Neural progenitor cell (in vitro differentiated cells): Measurements from ENCODE around the gene KIF2C. TPM values are rescaled to one million over a fixed set of nuclear protein-coding genes. Genes with fewer than 3 reads are reported as not detected.
A peak's percentile ranks its signal among the peaks of the same experiment; 100 is the strongest.

Source experiments
- DNase-seq: peaks from one replicate; pipeline ENCODE4 v3.0.0-alpha.2; 2016; ENCODE audit warnings: low spot score
- H2AFZ ChIP-seq: fragments of 200-600 bp; sonication (generic); replicated peaks from 2 replicates; pipeline ENCODE4 v1.6.1; 2016; ENCODE audit warnings: antibody characterized with exemption
- H3F3A ChIP-seq: fragments of 200-600 bp; sonication (generic); 2 replicates; pipeline ENCODE4 v1.6.1; 2016; ENCODE audit warnings: antibody characterized with exemption, low read depth
- H3K27ac ChIP-seq: fragments of 200-600 bp; sonication (generic); 2 replicates; pipeline ENCODE4 v1.5.1; 2016; ENCODE audit warnings: mild to moderate bottlenecking
- H3K27me3 ChIP-seq: fragments of 200-600 bp; sonication (generic); 2 replicates; pipeline ENCODE4 v1.6.1; 2016; ENCODE audit warnings: mild to moderate bottlenecking, moderate library complexity
- H3K36me3 ChIP-seq: fragments of 200-600 bp; sonication (generic); 2 replicates; pipeline ENCODE4 v1.5.1; 2016
- H3K4me1 ChIP-seq: fragments of 200-600 bp; sonication (generic); 2 replicates; pipeline ENCODE4 v1.6.1; 2016; ENCODE audit warnings: mixed run types
- H3K4me2 ChIP-seq: fragments of 200-600 bp; sonication (generic); 2 replicates; pipeline ENCODE4 v1.6.1; 2016
- H3K4me3 ChIP-seq: fragments of 200-600 bp; sonication (generic); 2 replicates; pipeline ENCODE4 v1.5.1; 2016
- H3K79me2 ChIP-seq: fragments of 200-600 bp; sonication (generic); 2 replicates; pipeline ENCODE4 v1.6.1; 2016; ENCODE audit warnings: low read depth
- H3K9ac ChIP-seq: fragments of 200-600 bp; sonication (generic); 2 replicates; pipeline ENCODE4 v1.6.1; 2016
- H3K9me3 ChIP-seq: fragments of 200-600 bp; sonication (generic); 2 replicates; pipeline ENCODE4 v1.5.1; 2016; ENCODE audit warnings: low read depth
- H4K20me1 ChIP-seq: fragments of 200-600 bp; sonication (generic); 2 replicates; pipeline ENCODE4 v1.6.1; 2016; ENCODE audit warnings: low read depth
- H3K27ac Mint-ChIP-seq: 3 replicates; pipeline ENCODE4 v1.8.0; 2021; ENCODE audit warnings: mixed read lengths
- H3K27me3 Mint-ChIP-seq: 2 replicates; pipeline ENCODE4 v1.8.0; 2022; ENCODE audit warnings: low read depth, mild to moderate bottlenecking, inconsistent platforms, moderate library complexity, mixed read lengths; ENCODE audit not compliant: insufficient read depth
- H3K36me3 Mint-ChIP-seq: 3 replicates; pipeline ENCODE4 v1.8.0; 2021; ENCODE audit warnings: mixed read lengths
- H3K4me1 Mint-ChIP-seq: 3 replicates; pipeline ENCODE4 v1.8.0; 2021; ENCODE audit warnings: mixed read lengths
- H3K4me3 Mint-ChIP-seq: 3 replicates; pipeline ENCODE4 v1.8.0; 2021; ENCODE audit warnings: mild to moderate bottlenecking, moderate library complexity, mixed read lengths
- H3K9me3 Mint-ChIP-seq: 3 replicates; pipeline ENCODE4 v1.8.0; 2020; ENCODE audit warnings: mixed read lengths
- EZH2 ChIP-seq: fragments of 200-600 bp; sonication (generic); IDR thresholded peaks from 2 replicates; pipeline ENCODE4 v1.6.1; 2017; ENCODE audit warnings: antibody characterized with exemption, mild to moderate bottlenecking, moderate library complexity
- EZH2phosphoT487 ChIP-seq: fragments of 200-600 bp; sonication (generic); IDR thresholded peaks from 2 replicates; pipeline ENCODE4 v1.6.1; 2017; ENCODE audit warnings: antibody characterized with exemption
- total RNA-seq: library from RNA; depleted of rRNA; stranded (reverse); fragments of >200 nt; gene quantifications from 2 replicates; pipeline ENCODE4 v1.2.3, GENCODE V29; 2015; ENCODE audit warnings: low replicate concordance
- TF ChIP-seq, protein P1 (sequence below): fragments of 200-600 bp; sonication (generic); IDR thresholded peaks from 2 replicates; pipeline ENCODE4 v1.5.1; 2017; ENCODE audit warnings: antibody characterized with exemption, mild to moderate bottlenecking

KIF2C gene
- total RNA-seq, 1 donor from 2014 or later = 133 TPM

DNA sequence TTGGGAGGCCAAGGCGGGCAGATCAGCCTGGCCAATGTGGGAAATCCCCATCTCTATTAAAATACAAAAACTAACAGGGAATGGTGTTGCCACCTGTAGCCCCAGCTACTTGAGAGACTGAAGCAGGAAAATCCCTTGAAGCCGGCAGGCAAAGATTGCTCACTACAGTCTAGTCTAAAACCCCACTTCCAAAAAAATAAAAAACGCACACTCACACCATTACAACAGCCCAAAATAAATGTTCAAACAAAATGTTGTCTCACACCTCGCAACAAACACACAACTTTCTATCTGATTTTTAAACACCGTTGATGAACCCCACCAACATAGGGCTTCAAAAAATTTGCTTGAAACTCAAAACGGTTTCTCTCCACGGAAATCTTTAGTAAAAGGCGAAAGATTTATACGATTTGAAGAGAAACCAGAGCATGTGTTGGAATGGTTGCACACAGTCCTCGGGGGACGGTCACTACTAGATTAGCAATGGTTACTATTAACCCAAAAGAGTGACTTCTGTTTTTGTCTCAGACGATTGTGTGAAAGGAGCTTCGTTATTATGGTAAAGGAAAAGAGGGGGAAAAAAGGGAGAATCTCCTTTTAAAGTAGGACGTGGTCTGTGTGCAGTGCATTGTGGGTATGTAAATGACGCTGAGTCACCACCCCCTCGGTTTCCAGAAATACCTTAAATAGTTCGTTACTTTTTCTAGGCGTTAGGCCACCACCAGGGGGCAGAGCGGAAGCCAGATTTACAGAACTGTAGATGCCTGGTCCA, 8.7 kb upstream of the KIF2C start, which contains the start of gene RNU5D-1:
TSS of gene RNU5D-1 (minus strand) at position 430 of the 772 bp plus-strand sequence.
- H3K79me2 ChIP-seq = no peaks in the 10 kb centered on the region
- Mint-ChIP-seq H3K4me3 (peak within 1 kb of the TSS; percentile 49), H3K27ac (peak within 1 kb of the TSS; percentile 100), H3K36me3 (no peaks in the 10 kb centered on the region), H3K9me3 (no peaks in the 10 kb centered on the region), H3K4me1 (peaks cover 11% of the 10 kb centered on the region), H3K27me3 (no peaks in the 10 kb centered on the region)
- DNase-seq = peak; percentile 94
- no peaks in the 10 kb centered on the region for H3K27me3 ChIP-seq
- no peaks in the 10 kb centered on the region for H4K20me1 ChIP-seq
- no peak for TF ChIP-seq EZH2
- TF ChIP-seq EZH2phosphoT487 = no peak
- TF ChIP-seq, protein P1, sequence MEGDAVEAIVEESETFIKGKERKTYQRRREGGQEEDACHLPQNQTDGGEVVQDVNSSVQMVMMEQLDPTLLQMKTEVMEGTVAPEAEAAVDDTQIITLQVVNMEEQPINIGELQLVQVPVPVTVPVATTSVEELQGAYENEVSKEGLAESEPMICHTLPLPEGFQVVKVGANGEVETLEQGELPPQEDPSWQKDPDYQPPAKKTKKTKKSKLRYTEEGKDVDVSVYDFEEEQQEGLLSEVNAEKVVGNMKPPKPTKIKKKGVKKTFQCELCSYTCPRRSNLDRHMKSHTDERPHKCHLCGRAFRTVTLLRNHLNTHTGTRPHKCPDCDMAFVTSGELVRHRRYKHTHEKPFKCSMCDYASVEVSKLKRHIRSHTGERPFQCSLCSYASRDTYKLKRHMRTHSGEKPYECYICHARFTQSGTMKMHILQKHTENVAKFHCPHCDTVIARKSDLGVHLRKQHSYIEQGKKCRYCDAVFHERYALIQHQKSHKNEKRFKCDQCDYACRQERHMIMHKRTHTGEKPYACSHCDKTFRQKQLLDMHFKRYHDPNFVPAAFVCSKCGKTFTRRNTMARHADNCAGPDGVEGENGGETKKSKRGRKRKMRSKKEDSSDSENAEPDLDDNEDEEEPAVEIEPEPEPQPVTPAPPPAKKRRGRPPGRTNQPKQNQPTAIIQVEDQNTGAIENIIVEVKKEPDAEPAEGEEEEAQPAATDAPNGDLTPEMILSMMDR = peak; percentile 88
- no peak within 1 kb of the TSS for H3K4me3 ChIP-seq
- H3K9ac ChIP-seq = peak within 1 kb of the TSS; percentile 7
- H3K9me3 ChIP-seq = no peaks in the 10 kb centered on the region
- H3K4me2 ChIP-seq = peak within 1 kb of the TSS; percentile 45
- H2AFZ ChIP-seq = peak within 1 kb of the TSS; percentile 80
- H3F3A ChIP-seq = peaks cover 31% of the 10 kb centered on the region
- H3K4me1 ChIP-seq = no peaks in the 10 kb centered on the region
- no peaks in the 10 kb centered on the region for H3K36me3 ChIP-seq
- peak within 1 kb of the TSS; percentile 97 for H3K27ac ChIP-seq

GRCh38 chr1:44733365-44733764, 6.3 kb upstream of the KIF2C start:
- Mint-ChIP-seq H3K4me1 (peaks cover 11% of the 10 kb centered on the region), H3K27ac (no peak overlapping the region), H3K36me3 (no peaks in the 10 kb centered on the region), H3K9me3 (peaks cover 3% of the 10 kb centered on the region), H3K4me3 (no peak overlapping the region), H3K27me3 (peaks cover 6% of the 10 kb centered on the region)
- peaks cover 31% of the 10 kb centered on the region for H3F3A ChIP-seq
- no peak for TF ChIP-seq EZH2phosphoT487
- TF ChIP-seq, protein P1 = no peak
- TF ChIP-seq EZH2 = no peak
- no peaks in the 10 kb centered on the region for H3K4me1 ChIP-seq
- no peak overlapping the region for H3K9ac ChIP-seq
- H4K20me1 ChIP-seq = no peaks in the 10 kb centered on the region
- no peaks in the 10 kb centered on the region for H3K27me3 ChIP-seq
- DNase-seq = no peak
- H3K4me3 ChIP-seq = no peak overlapping the region
- H3K27ac ChIP-seq = no peak overlapping the region
- H2AFZ ChIP-seq = peak overlapping the region; percentile 55
- H3K9me3 ChIP-seq = no peaks in the 10 kb centered on the region
- H3K36me3 ChIP-seq = no peaks in the 10 kb centered on the region
- H3K4me2 ChIP-seq = no peak overlapping the region
- H3K79me2 ChIP-seq = no peaks in the 10 kb centered on the region

- Histone ChIP-seq H3K4me3 (no peak overlapping the region), H3K9ac (no peak overlapping the region), H3K4me1 (no peaks in the 10 kb centered on the region), H3K27ac (no peak overlapping the region), H3K4me2 (no peak overlapping the region), H3K9me3 (no peaks in the 10 kb centered on the region), H4K20me1 (no peaks in the 10 kb centered on the region), H3K36me3 (no peaks in the 10 kb centered on the region), H3K79me2 (no peaks in the 10 kb centered on the region), H3F3A (peaks cover 31% of the 10 kb centered on the region), H3K27me3 (no peaks in the 10 kb centered on the region), H2AFZ (peak overlapping the region; percentile 55)
- Mint-ChIP-seq H3K9me3 (peaks cover 4% of the 10 kb centered on the region), H3K4me1 (peaks cover 11% of the 10 kb centered on the region), H3K4me3 (no peak overlapping the region), H3K27me3 (peaks cover 6% of the 10 kb centered on the region), H3K36me3 (no peaks in the 10 kb centered on the region), H3K27ac (no peak overlapping the region)
- no peak for DNase-seq
- no peak for TF ChIP-seq EZH2phosphoT487
- TF ChIP-seq, protein P1 = no peak
Observed at GRCh38 chr1:44733784-44734183, 5.9 kb upstream of the KIF2C start.
